K562 (cell line): ENCODE data around the gene TTLL3. TPM values are rescaled to one million over a fixed set of nuclear protein-coding genes. Genes with fewer than 3 reads are reported as not detected.
A peak's percentile ranks its signal among the peaks of the same experiment; 100 is the strongest.

ENCODE experiments used
- ATAC-seq: fragments of 200-7000 bp; cut with Tn5 transposase; 3 replicates; pipeline ENCODE4 v1.9.1; 2020; ENCODE audit warnings: moderate library complexity
- BruUV-seq: library from RNA; stranded (reverse); fragments of 400-500 nt; replicated peaks from 2 replicates; lab custom pipeline; 2021; lab: Mats Ljungman, UMichigan
- CTCF ChIA-PET: fragments of 300-600 bp; formaldehyde crosslinking; extraction: SDS; loops from one replicate; lab custom pipeline; 2021; ENCODE audit warnings: low intra/inter-chr PET ratio; lab: Yijun Ruan, JAX
- POLR2A ChIA-PET: fragments of 300-600, 350-650 bp; sonication (Branson Sonifier 250); formaldehyde crosslinking; extraction: SDS; loops from one replicate; lab custom pipeline; 2021; ENCODE audit warnings: antibody characterized with exemption, inconsistent platforms; lab: Yijun Ruan, JAX
- DNase-seq, 4 experiments: peaks; one replicate each; pipeline versions ENCODE4 v3.0.0 to v3.0.0-alpha.2; 2011 to 2018; ENCODE audit warnings: low spot score in 3 of 4, mixed read lengths in 3 of 4; ENCODE audit errors: extremely low read depth in 1 of 4
- FAIRE-seq: peaks from 2 replicates; lab custom pipeline; 2011; peaks lifted over from hg19 to GRCh38; lab: Jason Lieb, UNC
- H2AFZ ChIP-seq: 2 replicates; pipeline ENCODE4 v1.6.0; 2011; ENCODE audit warnings: low read depth, low read length, control low read depth, inconsistent platforms
- H3K27ac ChIP-seq: fragments of 200-600 bp; 3 replicates; pipeline ENCODE4 v1.8.0; 2011; ENCODE audit warnings: low read depth, mild to moderate bottlenecking, control low read depth, inconsistent platforms, low read length, moderate library complexity, mixed read lengths; ENCODE audit errors: extremely low read depth
- H3K27me3 ChIP-seq, 2 experiments: fragments of 300-600 bp in 1 of 2; 2 replicates in 1 of 2; 3 replicates in 1 of 2; pipeline versions ENCODE4 v1.6.0 to v1.8.0; 2011; ENCODE audit warnings: inconsistent platforms in 2 of 2, low read length in 2 of 2, mild to moderate bottlenecking in 1 of 2, mixed read lengths in 1 of 2, moderate library complexity in 1 of 2; ENCODE audit not compliant: control insufficient read depth in 2 of 2, insufficient read depth in 2 of 2
- H3K36me3 ChIP-seq: fragments of 300-600 bp; 3 replicates; pipeline ENCODE4 v1.8.0; 2011; ENCODE audit warnings: mild to moderate bottlenecking, low read length, inconsistent platforms; ENCODE audit not compliant: control insufficient read depth, insufficient read depth
- H3K4me1 ChIP-seq, 2 experiments: fragments of 200-600 bp in 1 of 2; replicated peaks in 1 of 2; 2 replicates in 1 of 2; 3 replicates in 1 of 2; pipeline versions ENCODE4 v1.5.1 to v1.8.0; 2011; ENCODE audit warnings: inconsistent platforms in 2 of 2, low read length in 2 of 2, mild to moderate bottlenecking in 1 of 2, mixed read lengths in 1 of 2, moderate library complexity in 1 of 2; ENCODE audit not compliant: control insufficient read depth in 2 of 2, insufficient read depth in 2 of 2
- H3K4me2 ChIP-seq: 2 replicates; pipeline ENCODE4 v1.6.1; 2011; ENCODE audit warnings: low read length, control low read depth, inconsistent platforms, mixed read lengths; ENCODE audit not compliant: insufficient read depth
- H3K4me3 ChIP-seq: fragments of 200-600 bp; sonication (generic), shearing (Covaris generic); 2 replicates; pipeline ENCODE4 v1.5.1; 2016; ENCODE audit warnings: control low read depth, inconsistent platforms
- H3K79me2 ChIP-seq: fragments of 200-600 bp; 3 replicates; pipeline ENCODE4 v1.8.0; 2011; ENCODE audit warnings: low read length, inconsistent platforms; ENCODE audit not compliant: control insufficient read depth, insufficient read depth
- H3K9ac ChIP-seq, 2 experiments: 2 replicates each; pipeline versions ENCODE4 v1.6.0 to v1.6.1; 2011; ENCODE audit warnings: low read depth in 2 of 2, low read length in 2 of 2, control low read depth in 1 of 2, inconsistent platforms in 1 of 2, mild to moderate bottlenecking in 1 of 2, mixed read lengths in 1 of 2; ENCODE audit not compliant: insufficient read depth in 1 of 2
- H3K9me1 ChIP-seq: one replicate; pipeline ENCODE4 v1.6.0; 2011; ENCODE audit warnings: inconsistent platforms, mild to moderate bottlenecking, low read length, moderate library complexity; ENCODE audit not compliant: control insufficient read depth, insufficient read depth
- H3K9me3 ChIP-seq: replicated peaks from 2 replicates; pipeline ENCODE4 v1.5.1; 2011; ENCODE audit warnings: low read depth, low read length, inconsistent platforms; ENCODE audit not compliant: control insufficient read depth, insufficient read depth
- H4K20me1 ChIP-seq: replicated peaks from 2 replicates; pipeline ENCODE4 v1.6.1; 2011; ENCODE audit warnings: low read length, inconsistent platforms, mixed read lengths; ENCODE audit not compliant: control insufficient read depth, insufficient read depth
- ATF7 ChIP-seq: fragments of 450-650 bp; IDR thresholded peaks from 2 replicates; pipeline ENCODE4 v1.7.1; 2014; ENCODE audit warnings: mild to moderate bottlenecking, moderate library complexity
- CBX1 ChIP-seq: sonication (generic); IDR thresholded peaks from 2 replicates; pipeline ENCODE4 v1.6.1; 2016; ENCODE audit warnings: antibody characterized with exemption, low read depth, mild to moderate bottlenecking
- GATAD2A ChIP-seq: fragments of 450-650 bp; IDR thresholded peaks from 2 replicates; pipeline ENCODE4 v1.6.1; 2017
- GATAD2B ChIP-seq: fragments of 450-650 bp; IDR thresholded peaks from 2 replicates; pipeline ENCODE4 v1.6.1; 2017; ENCODE audit warnings: mild to moderate bottlenecking, borderline replicate concordance
- KDM2B ChIP-seq: fragments of 250-450 bp; sonication (Bioruptor Pico); IDR thresholded peaks from 2 replicates; pipeline ENCODE4 v1.8.0; 2021; ENCODE audit warnings: mild to moderate bottlenecking, moderate library complexity
- PYGO2 ChIP-seq: fragments of 450-650 bp; IDR thresholded peaks from 2 replicates; pipeline ENCODE4 v1.6.1; 2016; ENCODE audit warnings: mild to moderate bottlenecking, missing genetic modification characterization, moderate library complexity, missing compliant biosample characterization
- TEAD1 ChIP-seq, 2 experiments: fragments of 450-650 bp in 1 of 2; sonication (generic) in 1 of 2; formaldehyde crosslinking; IDR thresholded peaks; 2 replicates each; pipeline versions ENCODE4 v1.4.0 to v1.8.0; 2020 to 2022; ENCODE audit warnings: mild to moderate bottlenecking in 2 of 2, missing genetic modification reagents in 1 of 2
- ZBTB2 ChIP-seq: fragments of 450-650 bp; IDR thresholded peaks from 2 replicates; pipeline ENCODE4 v1.6.1; 2016; ENCODE audit warnings: antibody characterized with exemption
- ZNF217 ChIP-seq: sonication (generic); formaldehyde crosslinking; IDR thresholded peaks from 2 replicates; pipeline ENCODE4 v1.8.0; 2022; ENCODE audit warnings: mild to moderate bottlenecking, missing genetic modification reagents
- ZNF407 ChIP-seq: fragments of 450-650 bp; IDR thresholded peaks from 2 replicates; pipeline ENCODE4 v1.6.1; 2016; ENCODE audit warnings: low read depth
- ZNF584 ChIP-seq: fragments of 200-800 bp; sonication (Bioruptor generic); IDR thresholded peaks from 2 replicates; pipeline ENCODE4 v1.6.1; 2016; ENCODE audit warnings: low read depth, mild to moderate bottlenecking, missing genetic modification characterization, missing compliant biosample characterization
- ZNF79 ChIP-seq: fragments of 250-450 bp; sonication (Bioruptor Pico); IDR thresholded peaks from 2 replicates; pipeline ENCODE4 v1.4.0; 2020; ENCODE audit warnings: low read depth, mild to moderate bottlenecking, moderate library complexity
- WGBS: fragments of 100-300 bp; shearing (Covaris generic); methylation state at CpG from one replicate; pipeline ENCODE4 v1.1.6; 2016; ENCODE audit warnings: low coverage, mixed read lengths; ENCODE audit not compliant: insufficient coverage; ENCODE audit errors: missing lambda C conversion rate; 5-methylcytosine and 5-hydroxymethylcytosine counted together
- in situ Hi-C: fragments of 300-500 bp; cut with MboI; formaldehyde crosslinking; loops from 4 replicates; pipeline ENCODE4 v1.15.0; 2018; ENCODE audit warnings: inconsistent platforms, mixed read lengths
- intact Hi-C: fragments of 100-400 bp; cut with micrococcal nuclease; formaldehyde crosslinking; loops from 2 replicates; pipeline ENCODE4 v1.14.2; 2022
- polyA plus RNA-seq, 8 experiments: library from polyadenylated mRNA; depleted of rRNA in 4 of 8; stranded (reverse) in 5 of 8; unstranded in 3 of 8; fragments of >200 nt; fragmentation: Nextera tagmentation in 2 of 8; fragmentation: Illumina TruSeq in 1 of 8; extraction: Ambion mirVana in 2 of 8; extraction: Trizol in 1 of 8; gene quantifications; 2 replicates each; pipeline versions ENCODE4 v1.2.1 to v1.2.3, GENCODE V29; 2011 to 2014; ENCODE audit warnings: inconsistent platforms in 1 of 8, missing spikeins in 1 of 8
- total RNA-seq, 7 experiments: library from RNA; depleted of rRNA in 6 of 7; stranded (reverse); fragments of >200 nt in 6 of 7; fragmentation: Illumina TruSeq in 2 of 7; extraction: Trizol in 2 of 7; gene quantifications; 2 replicates each; pipeline versions ENCODE4 v1.2.1 to v1.2.3, GENCODE V29; 2011 to 2021; ENCODE audit warnings: low replicate concordance in 1 of 7

Gene TTLL3
- total and polyA plus RNA-seq, 9 of the 15 experiments (the other 6 are each of a cell fraction or from before 2014, with no cell fraction given) = 8.9 to 106 (median 33.2) TPM

- intact Hi-C loops = no loop called here
- Histone ChIP-seq H3K4me1 (peaks cover 11 to 13% of the 10 kb centered on the region in 2 experiments), H3K27ac (no peak overlapping the region), H4K20me1 (no peaks in the 10 kb centered on the region)
- ChIA-PET POLR2A (interaction anchor here (0.6 to 1.7 kb wide), 3 partner anchors 13 to 63 kb away, joined by 4 to 6 read pairs (median 6); no protein-coding TSS in a partner anchor), CTCF (no interaction called here)
- TF ChIP-seq TEAD1 (CRISPR knock-in tag; IDR thresholded peaks at IDR 0.05) (no peak), ZNF407 (no peak), ZNF584 (CRISPR knock-in tag) (no peak), ATF7 (no peak), ZBTB2 (no peak), ZNF79 (CRISPR knock-in tag) (no peak), GATAD2A (no peak), KDM2B (CRISPR knock-in tag) (no peak), CBX1 (no peak), PYGO2 (no peak), GATAD2B (no peak), ZNF217 (CRISPR knock-in tag) (no peak)
- TF ChIP-seq, all 486 proteins: peak for 0
- H3K36me3 ChIP-seq = no peaks in the 10 kb centered on the region
- in situ Hi-C loops = no loop called here
- H3K4me2 ChIP-seq = no peak overlapping the region; the same call in 1 of the 2 replicates
- no peaks in the 10 kb centered on the region for H3K27me3 ChIP-seq
- DNase-seq (no peak), FAIRE-seq (no peak), ATAC-seq (peak; percentile 26)
- H3K9me1 ChIP-seq = no peaks in the 10 kb centered on the region
- H3K79me2 ChIP-seq = no peaks in the 10 kb centered on the region
- no peaks in the 10 kb centered on the region for H3K9me3 ChIP-seq
- peak overlapping the region in 1 of 2 experiments; percentile 39; a peak in 1 of 4 replicates for H3K9ac ChIP-seq
- H2AFZ ChIP-seq = peak overlapping the region; percentile 68
- WGBS = 49% methylated on average over 5 of the region's 5 CpGs
- BruUV-seq = no TSS peak
- no peak overlapping the region for H3K4me3 ChIP-seq
Observed at GRCh38 chr3:9878700-9879099, 68.6 kb downstream of the TTLL3 start.
